HEK293 (cell line): ENCODE data around the gene PIN1.
A peak's percentile ranks its signal among the peaks of the same experiment; 100 is the strongest.

Experiments used
- BCL6B ChIP-seq: fragments of 450-650 bp; formaldehyde crosslinking; IDR thresholded peaks from 2 replicates; pipeline ENCODE4 v1.5.1; 2017; ENCODE audit warnings: missing biosample characterization, missing genetic modification characterization
- CTCF ChIP-seq: fragments of 450-650 bp; formaldehyde crosslinking; IDR thresholded peaks from 2 replicates; pipeline ENCODE4 v1.5.1; 2016; ENCODE audit warnings: missing biosample characterization, missing genetic modification characterization
- GLIS1 ChIP-seq: fragments of 450-650 bp; formaldehyde crosslinking; IDR thresholded peaks from 2 replicates; pipeline ENCODE4 v1.5.1; 2016; ENCODE audit warnings: missing biosample characterization, missing genetic modification characterization
- KLF7 ChIP-seq: fragments of 450-650 bp; formaldehyde crosslinking; IDR thresholded peaks from 2 replicates; pipeline ENCODE4 v1.5.1; 2016; ENCODE audit warnings: missing biosample characterization, missing genetic modification characterization, borderline replicate concordance
- MZF1 ChIP-seq: fragments of 450-650 bp; formaldehyde crosslinking; IDR thresholded peaks from 2 replicates; pipeline ENCODE4 v1.5.1; 2017; ENCODE audit warnings: missing biosample characterization, missing genetic modification characterization, borderline replicate concordance
- TSHZ1 ChIP-seq: fragments of 450-650 bp; formaldehyde crosslinking; IDR thresholded peaks from 2 replicates; pipeline ENCODE4 v1.5.1; 2016; ENCODE audit warnings: missing biosample characterization, missing genetic modification characterization, borderline replicate concordance
- ZBTB17 ChIP-seq: fragments of 450-650 bp; formaldehyde crosslinking; IDR thresholded peaks from 2 replicates; pipeline ENCODE4 v1.5.1; 2016; ENCODE audit warnings: missing biosample characterization, missing genetic modification characterization
- ZBTB21 ChIP-seq: fragments of 450-650 bp; formaldehyde crosslinking; IDR thresholded peaks from 2 replicates; pipeline ENCODE4 v1.5.1; 2017; ENCODE audit warnings: missing biosample characterization, missing genetic modification characterization
- ZFP69B ChIP-seq: fragments of 450-650 bp; formaldehyde crosslinking; IDR thresholded peaks from 2 replicates; pipeline ENCODE4 v1.5.1; 2016; ENCODE audit warnings: missing biosample characterization, missing genetic modification characterization
- ZNF10 ChIP-seq: fragments of 450-650 bp; formaldehyde crosslinking; IDR thresholded peaks from 2 replicates; pipeline ENCODE4 v1.5.1; 2017; ENCODE audit warnings: missing biosample characterization, missing genetic modification characterization
- ZNF18 ChIP-seq: fragments of 450-650 bp; formaldehyde crosslinking; IDR thresholded peaks from 2 replicates; pipeline ENCODE4 v1.5.1; 2016; ENCODE audit warnings: missing biosample characterization, missing genetic modification characterization
- ZNF221 ChIP-seq: fragments of 450-650 bp; formaldehyde crosslinking; IDR thresholded peaks from 2 replicates; pipeline ENCODE4 v1.5.1; 2017; ENCODE audit warnings: missing biosample characterization, missing genetic modification characterization, borderline replicate concordance
- ZNF324 ChIP-seq: fragments of 450-650 bp; formaldehyde crosslinking; IDR thresholded peaks from 2 replicates; pipeline ENCODE4 v1.5.1; 2016; ENCODE audit warnings: missing biosample characterization, missing genetic modification characterization
- ZNF341 ChIP-seq: fragments of 450-650 bp; formaldehyde crosslinking; IDR thresholded peaks from 2 replicates; pipeline ENCODE4; 2016; ENCODE audit warnings: low read depth, missing biosample characterization, missing genetic modification characterization
- ZNF362 ChIP-seq: fragments of 450-650 bp; formaldehyde crosslinking; IDR thresholded peaks from 2 replicates; pipeline ENCODE4 v1.5.1; 2016; ENCODE audit warnings: missing biosample characterization, missing genetic modification characterization
- ZNF513 ChIP-seq: fragments of 450-650 bp; IDR thresholded peaks from 2 replicates; pipeline ENCODE4 v1.5.1; 2018; ENCODE audit warnings: missing biosample characterization, missing genetic modification characterization
- ZNF518A ChIP-seq: fragments of 450-650 bp; formaldehyde crosslinking; conservative IDR thresholded peaks from 2 replicates; pipeline ENCODE4 v1.5.1; 2016; ENCODE audit warnings: low read depth, missing biosample characterization, missing genetic modification characterization
- ZNF692 ChIP-seq: fragments of 450-650 bp; formaldehyde crosslinking; IDR thresholded peaks from 2 replicates; pipeline ENCODE4 v1.5.1; 2016; ENCODE audit warnings: missing biosample characterization, missing genetic modification characterization
- ZSCAN5A ChIP-seq: fragments of 450-650 bp; formaldehyde crosslinking; IDR thresholded peaks from 2 replicates; pipeline ENCODE4 v1.5.1; 2016; ENCODE audit warnings: missing biosample characterization, missing genetic modification characterization

The PIN1 gene

GRCh38 chr19:9847087-9847671, 12.1 kb downstream of the PIN1 start (continued):
- TF ChIP-seq TSHZ1 (tag by site-specific recombination) (no peak), ZNF10 (tag by site-specific recombination) (no peak), ZNF324 (peak; percentile 76; the same call in 1 of the 2 replicates), GLIS1 (peak; percentile 96), ZSCAN5A (tag by site-specific recombination) (no peak), ZBTB21 (tag by site-specific recombination) (0 out of 2 replicates have a peak, but pooled peaks have one; percentile 28), ZNF518A (tag by site-specific recombination) (no peak), ZNF692 (tag by site-specific recombination) (peak; percentile 70), ZNF341 (tag by site-specific recombination) (no peak), ZBTB17 (0 out of 2 replicates have a peak, but pooled peaks have one; percentile 1), ZNF513 (tag by site-specific recombination) (no peak), BCL6B (tag by site-specific recombination) (no peak), ZFP69B (tag by site-specific recombination) (peak; percentile 45; the same call in 1 of the 2 replicates), KLF7 (no peak), ZNF221 (tag by site-specific recombination) (no peak), MZF1 (tag by site-specific recombination) (no peak), CTCF (tag by site-specific recombination) (peak; percentile 91), ZNF362 (tag by site-specific recombination) (no peak), ZNF18 (tag by site-specific recombination) (peak; percentile 98)
